M059J (cell line): ENCODE results near the gene KCNIP4. TPM values are rescaled to one million over a fixed set of nuclear protein-coding genes. Genes with fewer than 3 reads are reported as not detected.
A peak's percentile ranks its signal among the peaks of the same experiment; 100 is the strongest.
"Not testable (repeated sequence)": the region's sequence is repeated elsewhere in the genome, so short reads cannot be mapped to it uniquely, and the experiment has no call there.

Experiments
- DNase-seq: peaks from one replicate; pipeline ENCODE4 v3.0.0-alpha.2; 2012; ENCODE audit warnings: low read depth
- total RNA-seq: library from RNA; depleted of rRNA; stranded (reverse); fragments of >200 nt; shearing (Covaris generic); gene quantifications from 2 replicates; pipeline ENCODE4 v1.2.3, GENCODE V29; 2014

Gene KCNIP4
- total RNA-seq, 1 experiment from 2014 or later, result 0.15 TPM

DNA sequence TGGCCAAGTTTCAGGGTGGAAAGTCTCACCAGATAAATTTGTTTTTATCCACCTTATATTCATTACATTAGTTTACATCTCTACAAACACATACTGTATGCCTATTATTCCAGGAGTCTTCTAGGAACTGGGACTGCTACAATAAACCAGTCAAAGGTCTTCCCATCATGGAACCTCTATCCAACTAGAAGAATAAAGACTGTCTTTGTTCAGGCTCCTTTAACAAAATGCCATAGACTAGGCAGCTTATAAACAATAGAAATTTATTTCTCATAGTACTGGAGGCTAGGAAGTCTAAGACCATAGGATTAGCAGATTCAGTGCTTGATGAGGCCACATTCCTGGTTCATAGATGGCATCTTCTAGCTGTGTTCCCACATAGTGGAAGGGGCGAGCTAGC is 1186.7 kb downstream of the KCNIP4 start:
- no peak for DNase-seq

DNA sequence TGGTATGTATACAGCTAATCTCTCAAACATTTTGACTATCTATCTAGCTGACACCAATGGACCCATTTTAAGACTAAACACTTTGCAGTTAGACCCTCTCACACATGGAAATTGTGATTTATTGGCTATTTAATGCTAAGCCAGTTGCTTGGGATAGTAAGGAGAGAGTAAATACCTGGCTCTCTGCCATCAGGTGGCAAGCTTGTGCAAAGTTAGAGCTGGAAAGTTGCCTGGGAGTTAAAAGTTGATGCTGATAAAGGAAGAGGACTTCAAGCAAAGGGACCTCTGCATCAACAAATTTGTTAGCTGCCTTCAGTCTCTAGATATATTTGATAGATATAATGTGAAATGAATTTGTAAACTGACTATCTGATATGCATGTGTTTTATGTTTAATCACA is 1187.2 kb downstream of the KCNIP4 start:
- no peak for DNase-seq

DNA sequence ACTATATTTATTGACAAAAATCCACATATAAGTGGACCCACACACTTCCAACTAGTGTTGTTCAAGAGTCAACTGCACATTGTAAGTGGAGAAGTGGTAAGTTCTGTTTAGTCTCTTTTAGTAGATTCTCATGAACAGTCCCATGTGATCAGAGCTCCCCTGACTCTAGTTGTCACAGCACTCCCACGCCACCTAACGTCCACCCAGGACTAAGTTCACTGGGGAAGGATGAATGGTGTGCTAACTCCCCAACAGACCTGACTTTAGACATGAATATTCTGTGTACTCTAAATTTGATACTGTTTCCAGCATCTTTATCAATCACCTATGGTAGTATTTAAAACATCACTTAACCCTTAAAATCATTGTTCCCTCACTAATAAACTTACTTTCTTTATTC is 1188.5 kb downstream of the KCNIP4 start:
- DNase-seq, result peak; percentile 20

DNA sequence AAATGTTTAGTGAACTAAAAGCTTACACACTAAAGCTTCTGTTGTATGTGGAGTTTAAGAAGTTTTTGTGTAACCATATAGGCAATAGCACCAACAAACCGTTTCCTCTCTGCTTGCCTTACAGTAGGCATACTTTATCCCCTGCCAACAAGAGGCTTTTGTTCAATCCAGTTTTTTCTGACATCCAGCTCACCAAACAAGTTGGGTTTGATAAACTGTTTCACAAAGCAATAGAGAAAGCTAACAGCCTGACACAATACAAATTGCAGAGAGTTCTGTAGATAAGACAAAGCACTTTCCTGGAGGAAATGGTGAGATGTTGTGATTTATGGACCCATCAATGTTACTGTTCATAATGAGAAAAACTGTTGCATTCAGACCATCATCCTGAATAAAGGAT is 1194.5 kb downstream of the KCNIP4 start:
- DNase-seq, result no peak

DNA sequence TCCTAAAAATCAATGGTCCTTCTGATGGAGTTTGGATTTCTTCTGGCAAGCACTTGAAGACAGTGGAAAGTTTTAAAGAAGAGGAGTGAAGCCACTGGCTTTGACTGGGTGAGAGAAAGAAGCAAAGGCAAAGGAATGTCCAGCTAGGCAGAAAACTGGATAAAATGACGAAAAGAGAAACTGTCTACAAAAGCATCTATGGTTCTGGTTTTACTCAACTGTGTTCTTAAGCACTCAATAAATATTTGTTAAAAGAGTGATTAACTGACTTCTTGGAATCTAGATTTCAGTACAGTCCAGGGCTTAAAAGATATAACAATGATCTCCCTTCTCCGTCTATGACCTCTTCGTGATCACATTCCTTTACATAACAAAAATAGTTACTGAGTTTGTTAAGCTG is 1195.9 kb downstream of the KCNIP4 start:
- no peak for DNase-seq

DNA sequence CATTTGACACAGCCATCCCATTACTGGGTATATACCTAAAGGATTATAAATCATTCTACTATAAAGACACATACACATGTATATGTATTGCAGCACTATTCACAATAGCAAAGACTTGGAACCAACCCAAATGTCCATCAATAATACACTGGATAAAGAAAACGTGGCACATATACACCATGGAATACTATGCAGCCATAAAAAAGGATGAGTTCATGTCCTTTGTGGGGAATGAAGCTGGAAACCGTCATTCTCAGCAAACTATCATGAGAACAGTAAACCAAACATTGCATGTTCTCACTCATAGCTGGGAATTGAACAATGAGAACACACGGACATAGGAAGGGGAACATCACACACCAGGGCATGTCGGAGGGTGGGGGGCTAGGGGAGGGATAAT is 1202.6 kb downstream of the KCNIP4 start:
- not testable (repeated sequence) for DNase-seq

DNA sequence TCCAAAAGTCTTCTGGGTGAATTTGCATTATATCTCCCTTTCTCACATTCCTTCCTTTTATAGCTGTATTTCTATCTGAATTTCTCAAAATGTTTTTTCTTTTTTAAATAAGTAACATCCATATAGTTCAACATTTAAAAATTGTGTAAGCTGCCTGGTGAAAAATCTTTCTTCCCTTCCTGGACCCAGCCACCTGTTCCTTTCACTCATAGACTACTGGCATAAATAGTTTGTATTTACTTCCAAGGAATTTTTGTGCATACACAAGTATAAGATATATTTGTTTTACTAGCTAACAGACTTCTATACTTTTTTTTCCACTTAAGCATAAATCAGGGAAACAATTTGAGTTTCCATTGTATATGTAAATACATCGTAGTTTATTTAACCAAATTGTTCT is 1212.6 kb downstream of the KCNIP4 start:
- DNase-seq, result no peak

DNA sequence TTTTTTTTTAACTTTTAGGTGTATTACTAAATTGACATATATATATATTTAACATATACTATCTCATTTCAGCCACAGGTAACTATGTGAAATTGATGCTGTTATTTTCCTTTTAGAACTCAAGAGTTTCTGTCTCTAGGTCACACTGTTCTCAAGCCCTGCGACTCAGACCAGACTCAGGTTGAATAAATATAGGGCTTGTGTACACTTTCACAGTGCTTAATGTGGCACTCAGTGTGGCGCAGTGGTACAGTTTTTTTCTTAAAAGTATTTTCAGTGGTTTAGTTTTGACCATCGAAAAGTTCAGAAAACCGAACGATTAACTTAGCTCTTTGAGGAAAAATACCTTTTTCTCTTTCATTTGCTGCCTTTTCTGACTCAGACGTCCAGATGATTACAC is 1223.7 kb downstream of the KCNIP4 start:
- DNase-seq, result no peak

DNA sequence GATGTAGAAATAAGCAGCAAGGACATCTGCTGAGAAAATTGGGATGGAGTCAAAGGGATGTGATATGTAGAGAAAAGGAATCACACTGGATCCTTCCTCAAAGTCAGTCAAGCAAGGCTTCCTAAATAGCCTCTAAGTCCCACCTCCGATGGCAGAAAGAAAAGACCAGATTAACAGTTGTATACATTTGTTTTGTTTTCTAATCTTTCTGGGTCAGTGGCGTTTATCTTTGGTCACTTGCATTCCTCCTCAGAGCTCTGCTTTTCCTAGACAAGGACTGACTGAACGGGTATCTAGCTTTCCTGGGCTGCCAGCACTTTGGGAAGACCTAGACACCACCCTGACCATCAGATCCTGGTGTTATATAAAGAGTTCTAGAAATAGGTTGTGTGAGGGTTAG is 1225.1 kb downstream of the KCNIP4 start:
- DNase-seq, result no peak

DNA sequence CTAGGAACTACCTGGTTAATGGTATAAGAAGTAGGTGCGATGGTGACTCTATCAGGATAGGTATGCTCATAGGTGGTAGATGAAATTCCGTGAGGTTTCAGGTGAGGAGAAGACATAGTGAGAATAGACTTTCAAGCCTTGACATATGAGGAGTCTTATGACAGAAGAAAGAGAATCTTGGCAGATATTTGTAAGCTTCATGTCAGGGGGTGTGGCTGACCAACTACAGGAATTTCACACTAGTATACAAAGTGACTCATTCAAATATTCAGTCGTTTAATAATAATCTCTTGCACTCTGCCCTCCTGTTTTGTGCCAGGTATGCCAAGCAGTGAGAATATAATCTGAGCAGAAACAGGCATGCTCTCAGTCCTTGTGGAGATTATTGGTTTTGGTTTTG is 1225.6 kb downstream of the KCNIP4 start:
- DNase-seq, result peak; percentile 33

DNA sequence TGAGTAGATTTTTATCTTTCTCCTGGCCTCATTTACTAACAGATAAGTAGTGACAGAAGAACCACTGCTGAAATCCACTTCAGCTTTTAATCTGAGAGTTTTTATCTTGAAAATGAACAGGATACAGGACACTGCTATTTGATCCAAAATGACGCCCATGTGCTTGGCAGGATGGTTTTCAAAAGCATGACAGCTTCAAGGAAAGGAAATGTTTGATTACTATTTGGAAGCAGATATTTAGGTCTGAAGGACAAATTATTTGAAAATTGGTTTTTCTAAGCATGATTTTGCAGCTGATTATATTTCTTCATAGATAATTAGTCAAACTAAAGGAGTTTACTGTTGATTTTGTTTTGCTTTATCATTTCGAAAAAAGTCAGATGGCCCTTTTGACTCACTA is 1237.2 kb downstream of the KCNIP4 start:
- DNase-seq, result no peak

DNA sequence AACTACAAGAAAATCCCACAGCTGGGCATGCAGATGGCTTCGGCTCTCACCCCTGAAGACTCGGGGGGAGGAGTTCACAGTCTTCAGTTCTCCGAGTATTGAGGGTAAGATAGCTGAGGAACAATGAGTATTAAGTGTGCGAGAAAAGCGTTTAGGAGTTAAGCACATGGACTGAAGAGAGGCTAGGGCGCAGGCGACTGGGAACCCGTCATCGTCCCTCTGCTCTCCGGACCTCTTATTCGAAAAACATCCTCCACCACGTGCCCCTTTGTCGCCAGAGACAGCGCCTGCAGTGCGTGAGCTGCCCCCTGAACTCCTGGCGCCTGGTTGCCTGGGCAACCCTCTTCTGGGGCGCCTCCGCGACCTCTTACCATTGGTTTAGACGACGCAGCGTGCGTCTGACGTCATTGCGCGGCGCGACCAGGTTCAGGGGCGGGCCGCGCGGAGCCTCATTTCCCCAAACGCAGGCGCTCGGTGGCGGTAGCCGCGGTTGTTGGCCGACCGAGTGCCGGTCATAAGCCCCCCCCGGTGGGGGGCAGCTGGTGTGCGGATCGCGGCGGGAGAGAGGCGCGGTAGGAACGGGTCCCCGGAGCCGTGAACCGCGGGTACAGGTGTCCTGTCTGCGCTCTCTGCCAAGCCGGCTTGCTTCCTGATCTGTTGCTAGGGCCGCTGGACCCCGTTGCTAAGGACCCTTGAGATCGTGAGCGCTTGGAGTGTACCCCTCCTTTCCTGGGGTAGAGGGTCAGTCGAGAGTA is 1248.4 kb downstream of the KCNIP4 start, which contains the start of gene PACRGL:
Gene PACRGL (plus strand): TSS at position 452 of the 755 bp plus-strand sequence. CDS start 4,024 bp downstream, outside the sequence.
- DNase-seq, result peak; percentile 94

DNA sequence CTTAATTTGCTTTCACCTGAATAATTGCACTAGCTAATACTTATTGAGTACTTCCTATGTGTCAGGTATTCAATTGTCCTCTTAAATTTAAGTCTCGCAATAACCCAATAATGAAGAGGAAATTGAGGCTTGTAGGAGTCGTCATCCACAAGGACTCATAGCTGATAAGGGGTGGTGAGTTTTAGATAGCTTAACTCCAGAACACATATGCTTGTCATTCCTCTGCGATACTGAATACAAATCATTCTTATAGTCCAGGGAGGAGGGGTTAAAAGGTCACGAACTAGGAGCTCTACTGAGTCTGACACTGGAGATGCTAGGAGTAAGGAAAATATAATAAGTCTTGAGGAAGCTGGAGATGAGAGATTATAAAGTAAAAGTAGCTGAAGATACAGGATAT is 1249.8 kb downstream of the KCNIP4 start:
- no peak for DNase-seq

DNA sequence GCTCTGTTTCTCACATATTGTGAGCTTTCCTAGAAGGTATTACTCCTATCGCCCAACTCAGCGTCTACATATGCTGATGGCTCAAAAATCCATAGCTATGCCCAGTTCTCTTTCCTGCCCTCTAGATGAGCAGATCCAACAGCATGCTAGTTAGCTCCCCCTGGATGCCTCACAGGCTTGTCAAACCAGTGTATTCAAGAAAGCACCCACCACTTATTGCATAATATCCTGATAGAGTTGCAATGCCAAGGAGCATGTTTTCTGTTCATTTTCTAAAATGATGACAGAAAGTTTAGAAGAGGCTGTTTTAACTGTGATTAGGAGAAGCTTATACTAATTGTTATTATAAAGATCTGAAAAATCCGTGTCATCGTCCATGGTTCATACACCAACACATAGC is 1250.2 kb downstream of the KCNIP4 start:
- DNase-seq, result no peak

DNA sequence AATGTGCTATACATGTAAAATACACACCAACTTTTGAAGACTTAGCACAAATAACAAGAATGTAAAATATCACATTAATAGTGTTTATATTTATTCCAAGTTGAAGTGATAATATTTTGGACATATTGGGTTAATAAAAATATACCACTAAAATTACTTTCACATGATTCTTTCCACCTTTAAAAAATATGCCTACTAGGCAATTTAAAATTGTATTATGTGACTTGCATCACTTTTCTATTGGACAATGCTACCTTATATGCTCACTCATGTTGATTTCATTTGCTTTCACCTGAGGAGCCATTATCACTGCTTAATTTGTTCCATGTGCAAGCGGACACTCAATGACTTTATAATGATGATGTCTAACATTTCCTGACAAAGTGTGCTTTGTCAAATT is 1251.8 kb downstream of the KCNIP4 start:
- DNase-seq, result no peak

DNA sequence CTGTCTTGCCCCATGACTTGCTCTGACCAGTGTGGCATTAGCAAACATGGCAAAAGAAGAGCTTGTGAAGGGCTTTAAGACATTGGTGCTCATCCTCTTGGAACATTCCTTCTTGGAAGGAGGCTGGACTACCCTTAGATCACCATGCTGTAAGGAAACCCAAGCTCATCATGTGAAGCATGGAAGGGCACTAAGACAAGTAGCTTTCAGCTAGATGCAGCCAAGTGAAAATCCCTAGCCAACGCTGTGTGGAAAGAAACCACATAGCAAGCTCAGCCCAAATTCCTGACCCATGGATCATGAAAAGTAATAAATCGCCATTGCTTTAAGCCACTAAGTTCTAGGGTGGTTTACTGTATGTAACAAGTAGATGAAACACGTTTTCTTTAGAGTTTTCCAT is 1260.7 kb downstream of the KCNIP4 start:
- peak; percentile 79 for DNase-seq

DNA sequence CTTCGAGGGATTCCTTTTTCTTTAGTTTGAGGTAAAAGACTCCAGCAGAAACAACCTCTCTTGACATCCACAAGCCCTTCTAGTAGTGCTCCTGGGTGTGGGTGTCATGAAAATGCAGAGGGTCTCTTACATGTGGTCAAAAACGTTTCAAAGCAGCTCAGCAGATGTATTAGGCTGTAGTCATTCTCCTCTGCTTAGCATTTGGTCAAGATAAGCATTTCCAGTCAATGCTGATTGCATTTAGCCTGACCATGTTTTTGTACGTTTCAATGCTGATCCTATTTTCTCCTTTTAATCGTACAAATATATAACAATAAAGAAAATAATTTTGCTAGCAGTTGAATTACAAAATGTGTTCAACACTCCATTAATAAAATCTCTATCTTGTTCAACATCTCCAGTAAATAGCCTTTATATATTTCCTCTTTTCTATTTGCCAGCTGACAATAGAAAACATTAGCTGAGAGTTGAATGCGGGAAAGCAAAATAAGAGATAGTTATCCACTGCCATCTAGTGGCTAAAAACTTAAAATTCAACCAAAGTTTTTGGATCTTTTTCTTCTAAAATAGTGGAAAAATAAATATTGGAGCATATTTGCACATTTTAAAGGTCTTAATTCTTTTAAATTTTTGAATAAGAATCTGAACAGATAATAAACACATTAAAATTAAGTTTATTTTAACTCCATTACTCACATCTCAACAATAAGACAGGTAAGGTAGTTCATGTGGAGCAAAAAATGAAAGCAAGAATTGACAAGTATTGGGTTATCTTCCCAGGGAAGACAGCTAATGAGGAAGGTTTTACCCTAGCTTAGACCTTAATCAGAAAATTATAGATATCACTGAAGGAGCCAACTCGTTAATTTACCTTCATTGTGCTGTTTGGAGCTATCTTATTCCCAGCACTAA is 1263.5 kb downstream of the KCNIP4 start:
- DNase-seq, result peak; percentile 21

DNA sequence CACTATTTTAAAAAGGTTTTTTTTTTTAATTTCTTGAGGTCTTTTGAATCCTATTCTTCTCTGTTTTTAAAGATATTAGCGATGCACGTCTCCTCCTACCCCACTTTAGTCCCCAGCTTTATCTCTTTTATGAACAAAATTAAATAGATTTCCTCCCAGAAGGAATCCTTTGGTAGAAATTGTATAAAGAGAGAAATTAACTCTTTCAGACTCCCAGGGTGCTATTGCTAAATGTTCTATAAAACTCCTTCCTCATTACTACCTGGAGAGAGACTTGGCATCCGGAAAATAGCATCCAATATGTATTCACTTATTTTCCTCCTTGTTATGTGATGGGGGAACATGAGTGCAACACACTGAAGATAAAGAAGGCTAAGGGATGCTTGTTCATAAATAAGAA is 1264.8 kb downstream of the KCNIP4 start:
- DNase-seq, result no peak

DNA sequence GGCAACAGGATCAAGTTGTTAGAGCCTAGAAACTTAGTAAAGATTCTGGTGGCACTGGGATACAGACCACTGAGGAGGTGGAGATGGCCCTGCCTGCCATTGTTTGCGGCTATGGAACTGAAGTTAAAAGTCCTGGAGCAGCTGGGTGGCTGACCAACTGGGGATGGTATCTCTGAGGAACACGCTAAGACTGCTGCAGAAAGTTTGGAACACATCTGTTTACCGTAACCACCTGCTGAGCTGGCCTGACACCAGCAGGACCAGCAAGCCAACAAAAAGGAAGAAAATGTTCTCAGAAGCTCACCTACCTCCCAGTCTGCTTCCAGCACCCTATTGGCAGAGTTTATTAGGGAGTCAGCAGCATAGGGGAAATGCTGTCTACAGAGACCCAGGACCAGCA is 1265.7 kb downstream of the KCNIP4 start:
- no peak for DNase-seq

DNA sequence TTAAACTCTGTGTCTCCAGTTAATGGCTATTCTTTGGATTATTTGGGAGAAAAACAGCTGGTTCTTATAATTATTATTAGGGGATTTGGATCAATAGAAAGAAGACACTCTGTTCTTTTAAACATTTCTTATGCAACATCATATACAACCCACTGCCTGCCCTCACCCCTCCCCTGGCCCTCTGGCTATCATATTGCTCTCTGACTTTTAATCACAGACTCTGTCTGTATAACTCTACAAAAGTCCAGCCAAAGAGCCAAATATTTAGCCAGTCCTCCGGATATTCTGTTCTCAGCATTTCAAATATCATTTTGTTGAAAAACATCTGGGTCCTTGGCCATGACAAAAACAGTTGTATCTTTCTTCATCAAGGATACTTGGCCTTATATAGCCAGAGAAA is 1267.3 kb downstream of the KCNIP4 start:
- no peak for DNase-seq

DNA sequence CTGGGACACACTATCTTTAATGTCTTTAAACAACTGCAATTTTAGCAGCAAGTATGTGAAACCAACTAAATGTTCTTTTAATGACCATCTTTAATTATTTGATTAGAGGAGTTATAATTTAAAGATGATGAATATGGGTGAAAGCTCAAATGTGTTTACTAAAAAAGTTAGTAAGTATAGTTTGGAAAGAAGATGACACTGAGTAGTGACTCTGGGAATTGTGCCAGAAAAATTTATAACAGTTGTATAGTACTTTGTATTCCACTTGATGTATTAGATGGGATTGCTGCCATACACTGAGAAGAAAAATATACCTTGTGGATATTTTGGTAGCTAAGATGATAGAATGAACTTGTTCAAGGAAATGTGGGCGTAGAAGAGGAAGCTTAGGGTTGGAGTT is 1267.8 kb downstream of the KCNIP4 start:
- DNase-seq, result no peak

DNA sequence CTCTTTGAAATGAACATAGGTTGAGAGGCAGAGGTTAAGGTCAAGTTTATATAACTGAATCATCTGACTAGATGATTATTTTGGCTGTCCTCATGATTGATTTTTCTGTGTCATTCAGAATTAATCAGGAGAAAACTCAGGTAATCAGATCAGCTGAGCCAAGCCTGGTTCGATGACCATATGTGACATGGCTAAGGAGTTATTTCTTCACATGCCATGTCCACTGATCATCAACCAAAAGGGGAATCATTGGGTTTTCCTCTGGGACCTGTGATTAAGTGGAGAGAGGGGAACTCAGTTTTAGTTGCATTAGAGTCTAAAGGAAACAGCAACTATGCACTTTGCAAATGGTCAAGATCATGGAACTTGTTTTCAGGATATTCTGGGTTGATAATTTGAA is 1268.6 kb downstream of the KCNIP4 start:
- no peak for DNase-seq
